ENCODE data around the gene POU2F1.

GRCh38 chr1:167469280-167469965 lies 248.7 kb downstream of the POU2F1 start:
- TF ChIP-seq CTCF (IDR thresholded peaks at IDR 0.05) (no peak), EZH2 (IDR thresholded peaks at IDR 0.05) (no peak), EZH2phosphoT487 (IDR thresholded peaks at IDR 0.05) (no peak)

Data from neural progenitor cell (in vitro differentiated cells).